Astrocyte (in vitro differentiated cells and primary cell): Measurements from ENCODE around the gene DAB2. TPM values are rescaled to one million over a fixed set of nuclear protein-coding genes. Genes with fewer than 3 reads are reported as not detected.

Source experiments
- DNase-seq: peaks from one replicate; pipeline ENCODE4 v3.0.0-alpha.2; 2010; ENCODE audit warnings: low read depth
- FAIRE-seq: peaks from 2 replicates; lab custom pipeline; 2011; peaks lifted over from hg19 to GRCh38; lab: Jason Lieb, UNC
- H2AFZ ChIP-seq: 2 replicates; pipeline ENCODE4 v1.6.0; 2012; ENCODE audit warnings: low read depth, low read length, inconsistent platforms
- H3K27ac ChIP-seq: 2 replicates; pipeline ENCODE4 v1.5.1; 2011; ENCODE audit warnings: low read depth, low read length, inconsistent platforms
- H3K27me3 ChIP-seq: 2 replicates; pipeline ENCODE4 v1.6.0; 2011; ENCODE audit warnings: low read length, inconsistent platforms; ENCODE audit not compliant: insufficient read depth
- H3K36me3 ChIP-seq: 2 replicates; pipeline ENCODE4 v1.5.1; 2011; ENCODE audit warnings: low read length, inconsistent platforms; ENCODE audit not compliant: insufficient read depth
- H3K4me1 ChIP-seq: 2 replicates; pipeline ENCODE4 v1.5.1; 2011; ENCODE audit warnings: low read length, inconsistent platforms; ENCODE audit not compliant: insufficient read depth
- H3K4me2 ChIP-seq: 2 replicates; pipeline ENCODE4 v1.6.0; 2012; ENCODE audit warnings: low read length, inconsistent platforms
- H3K4me3 ChIP-seq: 2 replicates; pipeline ENCODE4 v1.5.1; 2011; ENCODE audit warnings: low read depth, mild to moderate bottlenecking, low read length, inconsistent platforms; ENCODE audit not compliant: insufficient read depth
- H3K79me2 ChIP-seq: 2 replicates; pipeline ENCODE4 v1.6.0; 2012; ENCODE audit warnings: mild to moderate bottlenecking, low read length, inconsistent platforms; ENCODE audit not compliant: insufficient read depth
- H3K9ac ChIP-seq: 2 replicates; pipeline ENCODE4 v1.6.0; 2012; ENCODE audit warnings: mild to moderate bottlenecking, low read length, inconsistent platforms
- H3K9me3 ChIP-seq: 2 replicates; pipeline ENCODE4 v1.5.1; 2012; ENCODE audit warnings: low read depth, mild to moderate bottlenecking, low read length, inconsistent platforms; ENCODE audit not compliant: insufficient read depth
- H4K20me1 ChIP-seq: 2 replicates; pipeline ENCODE4 v1.6.0; 2012; ENCODE audit warnings: low read length, inconsistent platforms; ENCODE audit not compliant: insufficient read depth
- H3K27ac Mint-ChIP-seq: one replicate; pipeline ENCODE4 v1.8.0; 2021; ENCODE audit warnings: mild to moderate bottlenecking, mixed read lengths; ENCODE audit not compliant: unreplicated experiment
- H3K27me3 Mint-ChIP-seq: one replicate; pipeline ENCODE4 v1.8.0; 2021; ENCODE audit warnings: low read depth, mixed read lengths; ENCODE audit not compliant: unreplicated experiment
- H3K36me3 Mint-ChIP-seq: one replicate; pipeline ENCODE4 v1.8.0; 2021; ENCODE audit warnings: low read depth, mixed read lengths; ENCODE audit not compliant: unreplicated experiment
- H3K4me1 Mint-ChIP-seq: one replicate; pipeline ENCODE4 v1.8.0; 2021; ENCODE audit warnings: low read depth, mixed read lengths; ENCODE audit not compliant: unreplicated experiment
- H3K4me3 Mint-ChIP-seq: one replicate; pipeline ENCODE4 v1.8.0; 2021; ENCODE audit warnings: mild to moderate bottlenecking, moderate library complexity, mixed read lengths; ENCODE audit not compliant: unreplicated experiment
- H3K9me3 Mint-ChIP-seq: one replicate; pipeline ENCODE4 v1.8.0; 2021; ENCODE audit warnings: mild to moderate bottlenecking, mixed read lengths; ENCODE audit not compliant: unreplicated experiment
- EZH2 ChIP-seq: IDR thresholded peaks from 2 replicates; pipeline ENCODE4 v1.6.1; 2012; ENCODE audit warnings: mild to moderate bottlenecking, low read length, inconsistent platforms; ENCODE audit not compliant: insufficient read depth
- total RNA-seq: library from RNA; stranded (reverse); gene quantifications from 2 replicates; pipeline ENCODE4 v1.2.1, GENCODE V29; 2021
- TF ChIP-seq, protein P1 (sequence below): IDR thresholded peaks from 2 replicates; pipeline ENCODE4 v1.5.1; 2011; ENCODE audit warnings: low read depth, mild to moderate bottlenecking, inconsistent platforms, low read length, moderate library complexity; ENCODE audit not compliant: insufficient read depth

The DAB2 gene
- total RNA-seq, 1 donor from 2014 or later = 84.5 TPM

DNA sequence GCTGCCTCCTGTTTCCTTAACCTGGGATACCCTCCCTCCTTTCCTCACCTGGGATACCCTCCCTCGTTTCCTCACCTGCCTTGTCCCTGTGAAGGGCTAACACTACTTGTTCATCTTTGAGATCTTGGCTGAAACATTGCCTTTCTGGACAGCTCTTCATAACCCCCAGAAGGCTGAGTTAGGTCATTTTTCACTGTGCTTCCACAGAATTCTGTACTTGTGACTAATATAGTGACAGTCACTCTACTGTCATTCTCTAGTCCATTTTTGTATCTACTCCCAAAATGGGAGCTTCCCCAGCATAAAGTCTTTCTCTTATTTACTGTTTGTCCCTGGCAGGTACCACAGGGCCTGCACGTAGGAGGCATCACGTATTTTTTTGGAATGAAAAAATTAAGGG is 21.5 kb upstream of the DAB2 start:
- H3K79me2 ChIP-seq = no peaks in the 10 kb centered on the region
- no peak overlapping the region for H3K4me3 ChIP-seq
- H3K27ac ChIP-seq = no peak overlapping the region
- H3K4me2 ChIP-seq = peak overlapping the region; percentile 1
- H3K36me3 ChIP-seq = no peaks in the 10 kb centered on the region
- H4K20me1 ChIP-seq = no peaks in the 10 kb centered on the region
- H3K9me3 ChIP-seq = no peaks in the 10 kb centered on the region
- no peak overlapping the region for H3K4me3 Mint-ChIP-seq
- TF ChIP-seq EZH2 = no peak
- TF ChIP-seq, protein P1, sequence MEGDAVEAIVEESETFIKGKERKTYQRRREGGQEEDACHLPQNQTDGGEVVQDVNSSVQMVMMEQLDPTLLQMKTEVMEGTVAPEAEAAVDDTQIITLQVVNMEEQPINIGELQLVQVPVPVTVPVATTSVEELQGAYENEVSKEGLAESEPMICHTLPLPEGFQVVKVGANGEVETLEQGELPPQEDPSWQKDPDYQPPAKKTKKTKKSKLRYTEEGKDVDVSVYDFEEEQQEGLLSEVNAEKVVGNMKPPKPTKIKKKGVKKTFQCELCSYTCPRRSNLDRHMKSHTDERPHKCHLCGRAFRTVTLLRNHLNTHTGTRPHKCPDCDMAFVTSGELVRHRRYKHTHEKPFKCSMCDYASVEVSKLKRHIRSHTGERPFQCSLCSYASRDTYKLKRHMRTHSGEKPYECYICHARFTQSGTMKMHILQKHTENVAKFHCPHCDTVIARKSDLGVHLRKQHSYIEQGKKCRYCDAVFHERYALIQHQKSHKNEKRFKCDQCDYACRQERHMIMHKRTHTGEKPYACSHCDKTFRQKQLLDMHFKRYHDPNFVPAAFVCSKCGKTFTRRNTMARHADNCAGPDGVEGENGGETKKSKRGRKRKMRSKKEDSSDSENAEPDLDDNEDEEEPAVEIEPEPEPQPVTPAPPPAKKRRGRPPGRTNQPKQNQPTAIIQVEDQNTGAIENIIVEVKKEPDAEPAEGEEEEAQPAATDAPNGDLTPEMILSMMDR = no peak
- no peak overlapping the region for H3K27ac Mint-ChIP-seq
- no peaks in the 10 kb centered on the region for H3K27me3 Mint-ChIP-seq
- no peak overlapping the region for H2AFZ ChIP-seq
- DNase-seq = no peak
- H3K9me3 Mint-ChIP-seq = no peaks in the 10 kb centered on the region
- no peaks in the 10 kb centered on the region for H3K36me3 Mint-ChIP-seq
- H3K9ac ChIP-seq = no peak overlapping the region
- no peak for FAIRE-seq
- H3K27me3 ChIP-seq = no peaks in the 10 kb centered on the region
- peaks cover 7% of the 10 kb centered on the region for H3K4me1 Mint-ChIP-seq
- peaks cover 15% of the 10 kb centered on the region for H3K4me1 ChIP-seq

GRCh38 chr5:39443911-39444310 is 19.1 kb upstream of the DAB2 start:
- Mint-ChIP-seq H3K27ac (no peak overlapping the region), H3K9me3 (no peaks in the 10 kb centered on the region), H3K27me3 (no peaks in the 10 kb centered on the region), H3K36me3 (no peaks in the 10 kb centered on the region), H3K4me3 (no peak overlapping the region), H3K4me1 (peaks cover 12% of the 10 kb centered on the region)
- Histone ChIP-seq H3K27ac (no peak overlapping the region), H3K9ac (no peak overlapping the region), H3K4me1 (peaks cover 15% of the 10 kb centered on the region), H3K79me2 (no peaks in the 10 kb centered on the region), H4K20me1 (no peaks in the 10 kb centered on the region), H3K27me3 (no peaks in the 10 kb centered on the region), H3K9me3 (no peaks in the 10 kb centered on the region), H3K4me3 (no peak overlapping the region), H3K36me3 (no peaks in the 10 kb centered on the region), H3K4me2 (no peak overlapping the region), H2AFZ (no peak overlapping the region)
- FAIRE-seq = no peak
- DNase-seq = no peak
- TF ChIP-seq, protein P1 = no peak
- no peak for TF ChIP-seq EZH2

DNA sequence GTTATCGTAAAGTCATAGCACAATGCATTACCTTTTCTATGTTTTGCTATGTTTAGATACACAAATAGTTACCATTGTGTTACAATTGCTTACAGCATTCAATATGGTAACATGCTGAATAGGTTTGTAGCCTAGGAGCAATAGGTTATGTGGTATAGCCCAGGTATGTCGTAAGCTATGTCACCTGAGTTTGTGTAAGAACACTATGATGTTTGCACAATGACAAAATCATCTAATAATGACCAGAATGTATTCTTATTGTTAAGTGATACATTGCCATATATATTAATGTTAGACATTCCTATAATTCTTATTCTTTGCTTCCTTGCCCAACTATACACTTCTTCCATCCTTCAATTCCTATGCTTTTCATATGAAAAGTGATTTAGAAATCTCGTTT is 18.2 kb upstream of the DAB2 start:
- TF ChIP-seq, protein P1 = no peak
- no peak for TF ChIP-seq EZH2
- Mint-ChIP-seq H3K27me3 (no peaks in the 10 kb centered on the region), H3K36me3 (no peaks in the 10 kb centered on the region), H3K9me3 (no peaks in the 10 kb centered on the region), H3K4me1 (peaks cover 12% of the 10 kb centered on the region), H3K27ac (no peak overlapping the region), H3K4me3 (no peak overlapping the region)
- no peaks in the 10 kb centered on the region for H4K20me1 ChIP-seq
- DNase-seq (no peak), FAIRE-seq (peak; percentile 20)
- no peaks in the 10 kb centered on the region for H3K36me3 ChIP-seq
- no peaks in the 10 kb centered on the region for H3K79me2 ChIP-seq
- no peak overlapping the region for H3K4me2 ChIP-seq
- H3K4me3 ChIP-seq = no peak overlapping the region
- H3K27ac ChIP-seq = no peak overlapping the region
- no peaks in the 10 kb centered on the region for H3K27me3 ChIP-seq
- H2AFZ ChIP-seq = no peak overlapping the region
- H3K9ac ChIP-seq = no peak overlapping the region
- H3K4me1 ChIP-seq = peaks cover 15% of the 10 kb centered on the region
- no peaks in the 10 kb centered on the region for H3K9me3 ChIP-seq
